Lower lobe of right lung (tissue), 2 donors: ENCODE data around the gene JRKL. TPM values are rescaled to one million over a fixed set of nuclear protein-coding genes. Genes with fewer than 3 reads are reported as not detected.
A peak's percentile ranks its signal among the peaks of the same experiment; 100 is the strongest.

Experiments used
- ATAC-seq, 2 donors: fragments of 200-7000 bp; cut with Tn5 transposase; one replicate each; pipeline ENCODE4 v1.9.1; 2020 to 2022; ENCODE audit warnings: mild to moderate bottlenecking in 2 of 2, moderate library complexity in 2 of 2
- DNase-seq: peaks from one replicate; pipeline ENCODE4 v3.0.0-alpha.2; 2020
- H3K27ac ChIP-seq: fragments of 200-600 bp; one replicate; pipeline ENCODE4 v1.8.0; 2022
- H3K27me3 ChIP-seq: fragments of 200-600 bp; one replicate; pipeline ENCODE4 v1.8.0; 2022; ENCODE audit warnings: low read depth
- H3K36me3 ChIP-seq: fragments of 200-600 bp; one replicate; pipeline ENCODE4 v1.8.0; 2022; ENCODE audit warnings: mild to moderate bottlenecking
- H3K4me1 ChIP-seq: fragments of 200-600 bp; one replicate; pipeline ENCODE4 v1.8.0; 2022
- H3K4me3 ChIP-seq: fragments of 200-600 bp; one replicate; pipeline ENCODE4 v1.8.0; 2022; ENCODE audit warnings: mild to moderate bottlenecking
- H3K9me3 ChIP-seq: fragments of 200-600 bp; one replicate; pipeline ENCODE4 v1.8.0; 2022
- intact Hi-C: fragments of 100-400 bp; cut with DNase I; formaldehyde crosslinking; loops from one replicate; pipeline ENCODE4 v1.11.0; 2022
- total RNA-seq: library from RNA; stranded (reverse); fragmentation: NEBNext Ultra II Directional; extraction: Animal tissue kit (Norgen Biotek cat#: 25700); gene quantifications from one replicate; pipeline ENCODE4 v1.2.1, GENCODE V29; 2021
- TF ChIP-seq, protein P1 (sequence below): fragments of 200-600 bp; IDR thresholded peaks from one replicate; pipeline ENCODE4 v1.8.0; 2022; ENCODE audit warnings: antibody characterized with exemption, mild to moderate bottlenecking
- donor health status: DM: no; HTN: yes; CAD: no; lungs with severe emphysema.

JRKL gene
- total RNA-seq, 1 donor from 2014 or later = 11.0 TPM

DNA sequence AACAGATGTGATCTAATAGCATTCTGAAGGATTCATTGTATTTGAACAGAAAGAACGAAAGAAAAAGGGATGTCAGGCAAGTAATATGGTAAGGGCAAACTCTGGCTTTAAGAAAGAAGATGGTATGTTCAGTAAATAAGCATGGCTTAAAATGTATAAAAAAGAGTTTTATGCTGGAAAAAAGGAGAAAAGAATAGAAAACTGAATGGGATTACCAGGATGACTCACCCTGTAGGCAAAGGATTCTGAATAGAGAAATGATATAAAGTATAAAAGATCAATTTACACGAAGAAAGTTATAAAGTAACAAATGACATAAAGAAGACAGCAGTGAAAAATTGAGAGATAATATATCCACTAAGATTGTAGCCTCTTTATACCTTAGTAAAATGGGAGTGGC lies 4.6 kb upstream of the JRKL start:
- H3K36me3 ChIP-seq = peaks cover 39% of the 10 kb centered on the region
- no peak for ATAC-seq
- H3K4me1 ChIP-seq = peaks cover 21% of the 10 kb centered on the region
- H3K27me3 ChIP-seq = no peaks in the 10 kb centered on the region
- H3K9me3 ChIP-seq = no peaks in the 10 kb centered on the region
- H3K27ac ChIP-seq = no peak overlapping the region
- TF ChIP-seq, protein P1, sequence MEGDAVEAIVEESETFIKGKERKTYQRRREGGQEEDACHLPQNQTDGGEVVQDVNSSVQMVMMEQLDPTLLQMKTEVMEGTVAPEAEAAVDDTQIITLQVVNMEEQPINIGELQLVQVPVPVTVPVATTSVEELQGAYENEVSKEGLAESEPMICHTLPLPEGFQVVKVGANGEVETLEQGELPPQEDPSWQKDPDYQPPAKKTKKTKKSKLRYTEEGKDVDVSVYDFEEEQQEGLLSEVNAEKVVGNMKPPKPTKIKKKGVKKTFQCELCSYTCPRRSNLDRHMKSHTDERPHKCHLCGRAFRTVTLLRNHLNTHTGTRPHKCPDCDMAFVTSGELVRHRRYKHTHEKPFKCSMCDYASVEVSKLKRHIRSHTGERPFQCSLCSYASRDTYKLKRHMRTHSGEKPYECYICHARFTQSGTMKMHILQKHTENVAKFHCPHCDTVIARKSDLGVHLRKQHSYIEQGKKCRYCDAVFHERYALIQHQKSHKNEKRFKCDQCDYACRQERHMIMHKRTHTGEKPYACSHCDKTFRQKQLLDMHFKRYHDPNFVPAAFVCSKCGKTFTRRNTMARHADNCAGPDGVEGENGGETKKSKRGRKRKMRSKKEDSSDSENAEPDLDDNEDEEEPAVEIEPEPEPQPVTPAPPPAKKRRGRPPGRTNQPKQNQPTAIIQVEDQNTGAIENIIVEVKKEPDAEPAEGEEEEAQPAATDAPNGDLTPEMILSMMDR = no peak
- DNase-seq = no peak
- intact Hi-C loops = no loop called here
- no peak overlapping the region for H3K4me3 ChIP-seq

DNA sequence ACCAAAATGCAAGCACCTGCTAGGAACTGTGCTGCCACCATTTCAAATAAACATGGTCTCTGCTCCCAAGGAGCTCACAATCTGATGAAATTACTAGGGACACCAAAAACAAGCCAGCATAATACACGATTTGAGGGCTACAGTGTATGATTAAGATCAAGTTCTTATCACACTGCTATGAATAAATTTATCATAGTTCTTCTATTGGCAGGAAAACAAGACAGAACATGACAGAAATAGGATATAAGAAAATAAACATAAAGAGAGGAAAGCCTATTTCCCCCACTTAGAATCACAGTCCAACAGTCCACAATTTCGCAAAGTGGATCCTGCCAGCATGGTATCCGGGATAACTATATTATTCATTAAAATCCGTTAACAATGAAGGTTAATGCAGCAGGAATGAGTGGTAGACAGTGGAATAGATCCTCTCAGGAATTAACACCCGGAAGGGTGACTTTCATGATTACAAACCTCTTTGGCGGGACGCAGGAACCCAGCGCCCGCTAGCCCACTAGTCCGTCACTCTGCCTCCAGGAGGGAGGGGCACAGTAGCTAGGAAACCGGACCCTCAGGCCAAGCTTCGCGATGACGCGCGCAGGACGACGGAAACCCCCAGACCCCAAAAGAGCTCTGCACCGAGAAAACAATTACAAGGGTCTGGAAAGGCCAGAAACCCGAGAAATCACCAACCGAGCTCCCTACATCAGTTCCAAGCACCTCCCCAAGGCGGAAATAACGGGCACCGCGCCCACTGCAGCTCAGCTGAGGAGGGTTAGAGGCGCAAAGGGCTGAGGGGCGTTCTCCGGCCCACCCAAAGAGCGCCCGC lies 708 bp upstream of the JRKL start:
- Histone ChIP-seq H3K4me3 (peak overlapping the region; percentile 88), H3K36me3 (peaks cover 6% of the 10 kb centered on the region), H3K27ac (peak overlapping the region; percentile 91), H3K4me1 (peaks cover 28% of the 10 kb centered on the region), H3K9me3 (no peaks in the 10 kb centered on the region), H3K27me3 (no peaks in the 10 kb centered on the region)
- TF ChIP-seq, protein P1 = no peak
- intact Hi-C loops = no loop called here
- peak; percentile 71 to 73 for ATAC-seq
- DNase-seq = no peak

DNA sequence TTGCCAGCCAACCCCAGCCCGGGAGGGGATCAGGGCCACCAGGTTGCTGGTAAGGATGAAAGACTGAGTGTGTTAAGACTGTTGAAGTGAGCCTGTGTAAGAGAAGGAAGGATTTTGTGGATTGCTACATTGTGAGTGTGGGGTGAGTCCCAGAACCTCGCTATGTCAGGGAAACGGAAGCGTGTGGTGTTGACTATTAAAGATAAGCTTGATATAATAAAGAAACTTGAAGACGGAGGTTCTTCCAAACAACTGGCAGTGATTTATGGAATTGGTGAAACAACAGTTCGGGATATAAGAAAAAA lies 627 bp downstream of the JRKL start:
- TF ChIP-seq, protein P1 = no peak
- peak; percentile 20 to 26 for ATAC-seq
- H3K27me3 ChIP-seq = no peaks in the 10 kb centered on the region
- intact Hi-C loops = no loop called here
- no peak for DNase-seq
- peak overlapping the region; percentile 91 for H3K27ac ChIP-seq
- no peaks in the 10 kb centered on the region for H3K36me3 ChIP-seq
- H3K9me3 ChIP-seq = no peaks in the 10 kb centered on the region
- peak overlapping the region; percentile 88 for H3K4me3 ChIP-seq
- H3K4me1 ChIP-seq = peaks cover 28% of the 10 kb centered on the region

DNA sequence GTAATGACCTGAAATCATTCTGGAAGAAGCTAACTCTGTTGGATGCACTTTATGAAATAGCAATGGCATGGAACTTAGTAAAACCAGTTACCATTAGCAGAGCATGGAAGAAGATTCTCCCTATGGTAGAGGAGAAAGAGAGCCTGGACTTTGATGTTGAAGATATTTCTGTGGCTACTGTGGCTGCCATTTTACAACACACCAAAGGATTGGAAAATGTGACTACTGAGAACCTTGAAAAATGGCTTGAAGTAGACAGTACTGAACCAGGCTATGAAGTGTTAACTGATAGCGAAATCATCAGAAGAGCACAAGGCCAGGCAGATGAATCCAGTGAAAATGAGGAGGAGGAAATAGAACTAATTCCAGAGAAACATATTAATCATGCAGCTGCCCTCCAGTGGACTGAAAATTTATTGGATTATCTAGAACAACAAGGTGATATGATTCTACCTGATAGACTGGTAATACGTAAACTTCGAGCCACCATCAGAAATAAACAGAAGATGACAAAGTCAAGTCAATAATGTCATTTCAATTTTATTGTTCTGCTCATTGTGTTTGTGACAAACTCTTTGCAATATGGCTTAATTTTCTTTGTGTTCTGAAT lies 2.0 kb downstream of the JRKL start:
- TF ChIP-seq, protein P1 = no peak
- no peaks in the 10 kb centered on the region for H3K9me3 ChIP-seq
- H3K27ac ChIP-seq = no peak overlapping the region
- ATAC-seq = no peak
- intact Hi-C loops = no loop called here
- H3K4me1 ChIP-seq = peaks cover 28% of the 10 kb centered on the region
- no peak for DNase-seq
- no peaks in the 10 kb centered on the region for H3K36me3 ChIP-seq
- H3K27me3 ChIP-seq = no peaks in the 10 kb centered on the region
- H3K4me3 ChIP-seq = no peak overlapping the region

DNA sequence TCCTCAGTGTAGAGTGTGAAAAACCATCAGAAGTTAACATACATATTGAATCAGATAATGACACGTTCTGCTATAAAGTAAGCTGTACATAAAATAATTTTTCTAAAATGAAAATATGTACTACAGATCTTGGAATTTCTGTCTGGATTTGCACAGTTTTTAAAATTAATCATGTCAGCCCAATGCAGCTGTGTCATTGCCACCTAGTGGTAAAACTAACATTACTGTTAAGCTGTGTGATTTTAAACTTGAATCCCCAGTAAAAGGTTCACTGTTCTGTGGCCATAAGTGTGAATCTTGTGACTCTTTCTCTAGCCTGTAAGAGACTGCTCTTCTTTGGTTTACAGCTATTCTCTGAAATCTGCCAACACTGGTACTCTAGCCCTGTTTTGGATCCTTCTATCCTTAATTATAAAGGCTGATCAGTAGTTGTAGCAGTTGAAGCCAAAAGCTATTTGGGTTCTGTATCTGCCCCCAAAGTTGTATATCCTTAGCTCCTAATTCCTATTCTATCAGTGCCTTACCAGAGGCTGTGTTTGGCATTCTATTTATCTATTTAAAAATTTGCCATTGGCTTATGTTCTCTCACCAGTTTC lies 4.0 kb downstream of the JRKL start:
- Histone ChIP-seq H3K36me3 (no peaks in the 10 kb centered on the region), H3K27me3 (no peaks in the 10 kb centered on the region), H3K9me3 (no peaks in the 10 kb centered on the region), H3K27ac (no peak overlapping the region), H3K4me3 (no peak overlapping the region), H3K4me1 (peaks cover 9% of the 10 kb centered on the region)
- DNase-seq = no peak
- no peak for ATAC-seq
- TF ChIP-seq, protein P1 = peak; percentile 69
- intact Hi-C loops = no loop called here
